Measurements from ENCODE around the gene TP53RK. TPM values are rescaled to one million over a fixed set of nuclear protein-coding genes. Genes with fewer than 3 reads are reported as not detected.

The TP53RK gene
- total RNA-seq, 1 donor from 2014 or later, result 13.3 TPM

- intact Hi-C loops (cut with DNase I), result no loop called here
- Histone ChIP-seq H3K4me3 (no peak overlapping the region), H3K36me3 (no peaks in the 10 kb centered on the region), H3K4me1 (no peaks in the 10 kb centered on the region), H3K27ac (no peak overlapping the region), H3K27me3 (no peaks in the 10 kb centered on the region), H3K9me3 (peaks cover 7% of the 10 kb centered on the region)
- ATAC-seq (no peak), DNase-seq (no peak)
- TF ChIP-seq CTCF (IDR thresholded peaks at IDR 0.05), result no peak
These were observed 33.8 kb upstream of the TP53RK start for GRCh38 chr20:46723039-46723438.

- Histone ChIP-seq H3K36me3 (no peaks in the 10 kb centered on the region), H3K27ac (no peak overlapping the region), H3K9me3 (peaks cover 7% of the 10 kb centered on the region), H3K4me1 (no peaks in the 10 kb centered on the region), H3K4me3 (no peak overlapping the region), H3K27me3 (no peaks in the 10 kb centered on the region)
- no peak for TF ChIP-seq CTCF (IDR thresholded peaks at IDR 0.05)
- DNase-seq (no peak), ATAC-seq (no peak)
- intact Hi-C loops (cut with DNase I), result no loop called here
These were observed 33.2 kb upstream of the TP53RK start for GRCh38 chr20:46722450-46722849.

- no peak for TF ChIP-seq CTCF (IDR thresholded peaks at IDR 0.05)
- ATAC-seq, result no peak
- no peaks in the 10 kb centered on the region for H3K4me1 ChIP-seq
- no peaks in the 10 kb centered on the region for H3K27me3 ChIP-seq
- no peak for DNase-seq
- no peak overlapping the region for H3K4me3 ChIP-seq
- peaks cover 7% of the 10 kb centered on the region for H3K9me3 ChIP-seq
- no peaks in the 10 kb centered on the region for H3K36me3 ChIP-seq
- intact Hi-C loops (cut with DNase I), result no loop called here
- H3K27ac ChIP-seq, result no peak overlapping the region
These were observed 32.2 kb upstream of the TP53RK start for GRCh38 chr20:46721476-46721875.

GRCh38 chr20:46720776-46721425 is 31.7 kb upstream of the TP53RK start:
- peaks cover 7% of the 10 kb centered on the region for H3K9me3 ChIP-seq
- intact Hi-C loops (cut with DNase I), result no loop called here
- no peaks in the 10 kb centered on the region for H3K36me3 ChIP-seq
- DNase-seq, result no peak
- ATAC-seq, result no peak
- no peak for TF ChIP-seq CTCF (IDR thresholded peaks at IDR 0.05)
- no peak overlapping the region for H3K27ac ChIP-seq
- H3K27me3 ChIP-seq, result no peaks in the 10 kb centered on the region
- H3K4me1 ChIP-seq, result no peaks in the 10 kb centered on the region
- H3K4me3 ChIP-seq, result no peak overlapping the region

- intact Hi-C loops (cut with DNase I), result no loop called here
- no peak overlapping the region for H3K27ac ChIP-seq
- peaks cover 9% of the 10 kb centered on the region for H3K4me1 ChIP-seq
- no peak overlapping the region for H3K4me3 ChIP-seq
- H3K9me3 ChIP-seq, result peaks cover 7% of the 10 kb centered on the region
- H3K36me3 ChIP-seq, result no peaks in the 10 kb centered on the region
- DNase-seq (no peak), ATAC-seq (no peak)
- TF ChIP-seq CTCF (IDR thresholded peaks at IDR 0.05), result no peak
- H3K27me3 ChIP-seq, result no peaks in the 10 kb centered on the region
These were observed 30.8 kb upstream of the TP53RK start for GRCh38 chr20:46720019-46720418.
